Panc1 (cell line): ENCODE results near the gene OTUD3. TPM values are rescaled to one million over a fixed set of nuclear protein-coding genes. Genes with fewer than 3 reads are reported as not detected.

ENCODE experiments used
- ATAC-seq: fragments of 200-7000 bp; cut with Tn5 transposase; 2 replicates; pipeline ENCODE4 v1.9.1; 2020; ENCODE audit warnings: mild to moderate bottlenecking, moderate library complexity
- BruUV-seq: library from RNA; stranded (reverse); fragments of 400-500 nt; replicated peaks from 2 replicates; lab custom pipeline; 2021; lab: Mats Ljungman, UMichigan
- CTCF ChIA-PET: fragments of 300-600 bp; sonication (Branson Sonifier 250); formaldehyde crosslinking; loops from one replicate; lab custom pipeline; 2022; ENCODE audit warnings: antibody characterized with exemption; lab: Charles Lee
- POLR2A ChIA-PET: fragments of 300-600 bp; sonication (Branson Sonifier 250); formaldehyde crosslinking; loops from one replicate; lab custom pipeline; 2022; ENCODE audit warnings: antibody characterized with exemption; lab: Charles Lee
- DNase-seq: peaks from one replicate; pipeline ENCODE4 v3.0.0-alpha.2; 2010; ENCODE audit warnings: low read depth, low spot score
- H3K27ac ChIP-seq: 2 replicates; pipeline ENCODE4 v1.5.1; 2011; ENCODE audit warnings: mild to moderate bottlenecking, low read length, inconsistent platforms
- H3K27me3 ChIP-seq: fragments of 200-500 bp; sonication (Bioruptor generic); 2 replicates; pipeline ENCODE4 v1.6.0; 2014; ENCODE audit warnings: low read length, inconsistent platforms; ENCODE audit not compliant: control insufficient read depth, insufficient read depth
- H3K36me3 ChIP-seq: fragments of 200-500 bp; sonication (Bioruptor generic); 2 replicates; pipeline ENCODE4 v1.5.1; 2014; ENCODE audit warnings: inconsistent platforms, mild to moderate bottlenecking, low read length, moderate library complexity; ENCODE audit not compliant: control insufficient read depth, insufficient read depth
- H3K4me1 ChIP-seq: 2 replicates; pipeline ENCODE4 v1.5.1; 2011; ENCODE audit warnings: inconsistent platforms, mild to moderate bottlenecking, low read length, moderate library complexity; ENCODE audit not compliant: control insufficient read depth, insufficient read depth
- H3K4me3 ChIP-seq, 2 experiments: 2 replicates each; pipeline ENCODE4 v1.5.1; 2011 to 2012; ENCODE audit warnings: low read depth in 2 of 2, low read length in 2 of 2, mild to moderate bottlenecking in 2 of 2, inconsistent platforms in 1 of 2, moderate library complexity in 1 of 2
- H3K9me3 ChIP-seq: fragments of 200-500 bp; sonication (Bioruptor generic); 2 replicates; pipeline ENCODE4 v1.5.1; 2014; ENCODE audit warnings: low read depth, mild to moderate bottlenecking, inconsistent platforms, low read length, moderate library complexity; ENCODE audit not compliant: control insufficient read depth, insufficient read depth
- POLR2AphosphoS5 ChIP-seq: IDR thresholded peaks from 2 replicates; pipeline ENCODE4 v1.6.1; 2012; ENCODE audit warnings: mild to moderate bottlenecking, low read depth, low read length, moderate library complexity
- SIN3A ChIP-seq: IDR thresholded peaks from 2 replicates; pipeline ENCODE4 v1.6.1; 2012; ENCODE audit warnings: low read depth, mild to moderate bottlenecking, low read length, moderate library complexity, borderline replicate concordance; ENCODE audit not compliant: insufficient read depth
- TCF7L2 ChIP-seq: IDR thresholded peaks from 2 replicates; pipeline ENCODE4 v1.6.1; 2011; ENCODE audit warnings: mild to moderate bottlenecking, low read depth, low read length, inconsistent platforms
- in situ Hi-C: cut with HindIII; loops from 2 replicates; pipeline ENCODE4 v1.10.0; 2016; ENCODE audit warnings: low sequenced_read_pairs, low pct_unique_long_range_greater_than_20kb
- intact Hi-C: fragments of 100-400 bp; cut with micrococcal nuclease; formaldehyde crosslinking; loops from one replicate; pipeline ENCODE4 v1.10.0; 2022; ENCODE audit not compliant: unreplicated experiment
- total RNA-seq: library from RNA; stranded (reverse); gene quantifications from one replicate; pipeline ENCODE4 v1.2.1, GENCODE V29; 2021; ENCODE audit not compliant: unreplicated experiment
- TF ChIP-seq, protein P1 (sequence below), 2 experiments: IDR thresholded peaks; 2 replicates each; pipeline ENCODE4 v1.6.1; 2011 to 2012; ENCODE audit warnings: low read depth in 2 of 2, control low read depth in 1 of 2, low read length in 1 of 2, mild to moderate bottlenecking in 1 of 2, moderate library complexity in 1 of 2; ENCODE audit not compliant: insufficient read depth in 1 of 2
- TF ChIP-seq, protein P2 (sequence below): fragments of 450-650 bp; IDR thresholded peaks from 2 replicates; pipeline ENCODE4 v1.5.1; 2017; ENCODE audit warnings: mild to moderate bottlenecking

The OTUD3 gene
- total RNA-seq, 1 experiment from 2014 or later = 14.1 TPM

DNA sequence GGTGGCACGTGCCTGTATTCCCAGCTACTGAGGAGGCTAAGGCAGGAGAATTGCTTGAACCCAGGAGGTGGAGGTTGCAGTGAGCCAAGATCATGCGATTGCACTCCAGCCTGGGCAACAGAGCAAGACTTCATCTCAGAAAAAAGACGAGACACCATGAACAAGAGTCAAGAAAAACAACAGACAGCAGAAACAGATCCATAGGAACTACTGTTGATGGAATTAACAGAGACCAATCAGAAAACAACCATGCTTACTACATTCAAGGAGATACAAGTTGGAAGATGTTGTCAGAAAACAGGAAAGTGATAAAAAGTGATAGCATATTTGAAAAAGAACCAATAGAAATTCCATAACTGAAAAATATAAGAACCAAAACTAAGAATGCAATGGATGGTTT, 19.3 kb upstream of the OTUD3 start:
- no peak for ATAC-seq
- CTCF ChIA-PET = no interaction called here
- Histone ChIP-seq H3K27ac (no peak overlapping the region), H3K9me3 (peaks cover 3% of the 10 kb centered on the region; the same call in 1 of the 2 replicates), H3K36me3 (no peaks in the 10 kb centered on the region), H3K4me1 (no peaks in the 10 kb centered on the region), H3K4me3 (no peak overlapping the region), H3K27me3 (peaks cover 4% of the 10 kb centered on the region; the same call in 1 of the 2 replicates)
- no peak for DNase-seq
- intact Hi-C loops = no loop called here
- POLR2A ChIA-PET = interaction anchor here (0.6 kb wide), 1 partner anchor 474 kb away, joined by 5 read pairs; no protein-coding TSS in a partner anchor
- in situ Hi-C loops = no loop called here
- BruUV-seq = no TSS peak
- TF ChIP-seq TCF7L2 (no peak), POLR2AphosphoS5 (no peak), SIN3A (no peak)
- TF ChIP-seq, protein P1, sequence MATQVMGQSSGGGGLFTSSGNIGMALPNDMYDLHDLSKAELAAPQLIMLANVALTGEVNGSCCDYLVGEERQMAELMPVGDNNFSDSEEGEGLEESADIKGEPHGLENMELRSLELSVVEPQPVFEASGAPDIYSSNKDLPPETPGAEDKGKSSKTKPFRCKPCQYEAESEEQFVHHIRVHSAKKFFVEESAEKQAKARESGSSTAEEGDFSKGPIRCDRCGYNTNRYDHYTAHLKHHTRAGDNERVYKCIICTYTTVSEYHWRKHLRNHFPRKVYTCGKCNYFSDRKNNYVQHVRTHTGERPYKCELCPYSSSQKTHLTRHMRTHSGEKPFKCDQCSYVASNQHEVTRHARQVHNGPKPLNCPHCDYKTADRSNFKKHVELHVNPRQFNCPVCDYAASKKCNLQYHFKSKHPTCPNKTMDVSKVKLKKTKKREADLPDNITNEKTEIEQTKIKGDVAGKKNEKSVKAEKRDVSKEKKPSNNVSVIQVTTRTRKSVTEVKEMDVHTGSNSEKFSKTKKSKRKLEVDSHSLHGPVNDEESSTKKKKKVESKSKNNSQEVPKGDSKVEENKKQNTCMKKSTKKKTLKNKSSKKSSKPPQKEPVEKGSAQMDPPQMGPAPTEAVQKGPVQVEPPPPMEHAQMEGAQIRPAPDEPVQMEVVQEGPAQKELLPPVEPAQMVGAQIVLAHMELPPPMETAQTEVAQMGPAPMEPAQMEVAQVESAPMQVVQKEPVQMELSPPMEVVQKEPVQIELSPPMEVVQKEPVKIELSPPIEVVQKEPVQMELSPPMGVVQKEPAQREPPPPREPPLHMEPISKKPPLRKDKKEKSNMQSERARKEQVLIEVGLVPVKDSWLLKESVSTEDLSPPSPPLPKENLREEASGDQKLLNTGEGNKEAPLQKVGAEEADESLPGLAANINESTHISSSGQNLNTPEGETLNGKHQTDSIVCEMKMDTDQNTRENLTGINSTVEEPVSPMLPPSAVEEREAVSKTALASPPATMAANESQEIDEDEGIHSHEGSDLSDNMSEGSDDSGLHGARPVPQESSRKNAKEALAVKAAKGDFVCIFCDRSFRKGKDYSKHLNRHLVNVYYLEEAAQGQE (IDR thresholded peaks at IDR 0.05; ENCODE audit: insufficient read depth in 1 of 2, low read depth in 2 of 2, low read length in 1 of 2) = no peak
- TF ChIP-seq, protein P2, sequence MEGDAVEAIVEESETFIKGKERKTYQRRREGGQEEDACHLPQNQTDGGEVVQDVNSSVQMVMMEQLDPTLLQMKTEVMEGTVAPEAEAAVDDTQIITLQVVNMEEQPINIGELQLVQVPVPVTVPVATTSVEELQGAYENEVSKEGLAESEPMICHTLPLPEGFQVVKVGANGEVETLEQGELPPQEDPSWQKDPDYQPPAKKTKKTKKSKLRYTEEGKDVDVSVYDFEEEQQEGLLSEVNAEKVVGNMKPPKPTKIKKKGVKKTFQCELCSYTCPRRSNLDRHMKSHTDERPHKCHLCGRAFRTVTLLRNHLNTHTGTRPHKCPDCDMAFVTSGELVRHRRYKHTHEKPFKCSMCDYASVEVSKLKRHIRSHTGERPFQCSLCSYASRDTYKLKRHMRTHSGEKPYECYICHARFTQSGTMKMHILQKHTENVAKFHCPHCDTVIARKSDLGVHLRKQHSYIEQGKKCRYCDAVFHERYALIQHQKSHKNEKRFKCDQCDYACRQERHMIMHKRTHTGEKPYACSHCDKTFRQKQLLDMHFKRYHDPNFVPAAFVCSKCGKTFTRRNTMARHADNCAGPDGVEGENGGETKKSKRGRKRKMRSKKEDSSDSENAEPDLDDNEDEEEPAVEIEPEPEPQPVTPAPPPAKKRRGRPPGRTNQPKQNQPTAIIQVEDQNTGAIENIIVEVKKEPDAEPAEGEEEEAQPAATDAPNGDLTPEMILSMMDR = no peak

DNA sequence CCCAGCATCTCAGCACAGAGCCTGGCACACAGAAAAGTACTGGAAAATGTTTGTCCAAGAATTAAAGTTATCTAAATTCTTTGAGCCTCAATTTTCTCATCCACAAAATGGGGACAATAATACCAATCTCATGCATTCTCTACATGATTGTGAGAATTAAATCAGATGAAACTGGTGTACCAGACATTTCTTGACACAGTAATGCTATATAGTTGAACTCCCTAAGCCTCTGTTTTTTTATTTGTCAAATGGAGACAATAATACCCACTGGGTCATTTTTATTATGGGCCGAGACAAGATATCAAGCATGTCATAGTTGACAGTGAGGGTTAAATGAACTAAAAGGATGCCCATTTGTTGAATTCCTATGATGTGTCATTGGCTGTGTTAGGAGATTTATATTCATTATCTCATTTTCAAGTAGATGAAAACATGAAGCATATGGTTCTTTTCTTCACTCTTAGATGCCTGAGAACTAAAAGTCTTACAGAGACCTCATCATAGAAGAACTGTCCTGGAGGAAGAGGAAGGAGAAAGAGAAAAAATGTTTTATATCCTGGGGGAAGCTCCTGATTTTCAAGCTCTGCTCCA, 17.5 kb upstream of the OTUD3 start:
- Histone ChIP-seq H3K4me1 (no peaks in the 10 kb centered on the region), H3K36me3 (no peaks in the 10 kb centered on the region), H3K9me3 (peaks cover 3% of the 10 kb centered on the region; the same call in 1 of the 2 replicates), H3K27me3 (peaks cover 4% of the 10 kb centered on the region; the same call in 1 of the 2 replicates), H3K27ac (no peak overlapping the region), H3K4me3 (no peak overlapping the region)
- no peak for DNase-seq
- in situ Hi-C loops (no loop called here), intact Hi-C loops (no loop called here)
- no TSS peak for BruUV-seq
- TF ChIP-seq, protein P1 (IDR thresholded peaks at IDR 0.05; ENCODE audit: insufficient read depth in 1 of 2, low read depth in 2 of 2, low read length in 1 of 2) = no peak
- TF ChIP-seq, protein P2 = no peak
- TF ChIP-seq SIN3A = no peak
- TF ChIP-seq POLR2AphosphoS5 = no peak
- no peak for TF ChIP-seq TCF7L2
- ChIA-PET CTCF (no interaction called here), POLR2A (no interaction called here)
- ATAC-seq = no peak
